H1 (cell line): ENCODE data around the gene ACAP2. TPM values are rescaled to one million over a fixed set of nuclear protein-coding genes. Genes with fewer than 3 reads are reported as not detected.

Experiments
- KDM1A ChIP-seq: fragments of 200-600, 300-600 bp; sonication (generic); IDR thresholded peaks from 2 replicates; pipeline ENCODE4 v1.7.1; 2016; ENCODE audit warnings: mild to moderate bottlenecking, low read length, borderline replicate concordance
- PHF8 ChIP-seq: fragments of 200-600 bp; sonication (generic); conservative IDR thresholded peaks from 2 replicates; pipeline ENCODE4 v1.7.1; 2012; ENCODE audit warnings: low read depth, mild to moderate bottlenecking, inconsistent platforms, low read length, moderate library complexity
- polyA plus RNA-seq, 7 experiments: library from polyadenylated mRNA; depleted of rRNA in 3 of 7; stranded (reverse) in 5 of 7; unstranded in 2 of 7; fragments of >200 nt in 5 of 7; fragments of 200-250 nt in 2 of 7; gene quantifications; 1 replicate in 5 of 7; 2 replicates in 1 of 7; 4 replicates in 1 of 7; pipeline versions ENCODE4 v1.2.1 to v1.2.3, GENCODE V29; 2011 to 2013; ENCODE audit warnings: missing spikeins in 2 of 7, mixed read lengths in 2 of 7
- total RNA-seq: library from RNA; stranded (reverse); fragmentation: NEBNext Ultra II Directional; extraction: Animal tissue kit (Norgen Biotek cat#: 25700); gene quantifications from 2 replicates; pipeline ENCODE4 v1.2.1, GENCODE V29; 2021

The ACAP2 gene
- total and polyA plus RNA-seq, 2 of the 8 experiments (the other 6 are each of a cell fraction or from before 2014, with no cell fraction given) = 7.7 to 37.3 TPM

- no peak for TF ChIP-seq KDM1A
- TF ChIP-seq PHF8 = no peak
Measured at GRCh38 chr3:195352895-195353488, 89.8 kb downstream of the ACAP2 start (continued).
